22Rv1 (cell line): Measurements from ENCODE around the gene CACNB4.

Experiments
- CTCF ChIP-seq: fragments of 450-650 bp; IDR thresholded peaks from 2 replicates; pipeline ENCODE4 v1.5.1; 2017; ENCODE audit warnings: mild to moderate bottlenecking
- ZFX ChIP-seq: fragments of 450-650 bp; IDR thresholded peaks from 2 replicates; pipeline ENCODE4 v1.6.1; 2017; ENCODE audit warnings: antibody characterized with exemption, borderline replicate concordance

DNA sequence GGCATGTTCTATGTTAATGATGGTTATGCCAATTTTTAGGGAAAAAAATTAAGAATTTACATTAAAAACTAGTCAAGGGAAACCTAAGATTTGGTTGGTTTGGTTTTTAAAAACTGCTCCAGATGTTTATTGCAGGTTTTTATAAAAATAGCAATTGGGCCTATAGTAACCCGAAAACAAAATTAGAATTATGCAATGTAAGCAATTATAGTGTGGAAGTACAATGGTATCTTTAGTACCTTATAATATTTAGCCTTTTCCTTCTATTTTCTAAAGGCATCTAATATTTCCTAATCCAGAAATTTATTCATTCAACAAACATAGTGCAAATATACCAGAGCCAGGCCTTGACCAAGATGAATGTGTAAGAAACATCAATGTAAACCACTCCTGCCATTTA lies 27.3 kb downstream of the CACNB4 start:
- TF ChIP-seq CTCF, result no peak
- TF ChIP-seq ZFX, result no peak
